Measurements from ENCODE around the gene LEMD2.

The LEMD2 gene

DNA sequence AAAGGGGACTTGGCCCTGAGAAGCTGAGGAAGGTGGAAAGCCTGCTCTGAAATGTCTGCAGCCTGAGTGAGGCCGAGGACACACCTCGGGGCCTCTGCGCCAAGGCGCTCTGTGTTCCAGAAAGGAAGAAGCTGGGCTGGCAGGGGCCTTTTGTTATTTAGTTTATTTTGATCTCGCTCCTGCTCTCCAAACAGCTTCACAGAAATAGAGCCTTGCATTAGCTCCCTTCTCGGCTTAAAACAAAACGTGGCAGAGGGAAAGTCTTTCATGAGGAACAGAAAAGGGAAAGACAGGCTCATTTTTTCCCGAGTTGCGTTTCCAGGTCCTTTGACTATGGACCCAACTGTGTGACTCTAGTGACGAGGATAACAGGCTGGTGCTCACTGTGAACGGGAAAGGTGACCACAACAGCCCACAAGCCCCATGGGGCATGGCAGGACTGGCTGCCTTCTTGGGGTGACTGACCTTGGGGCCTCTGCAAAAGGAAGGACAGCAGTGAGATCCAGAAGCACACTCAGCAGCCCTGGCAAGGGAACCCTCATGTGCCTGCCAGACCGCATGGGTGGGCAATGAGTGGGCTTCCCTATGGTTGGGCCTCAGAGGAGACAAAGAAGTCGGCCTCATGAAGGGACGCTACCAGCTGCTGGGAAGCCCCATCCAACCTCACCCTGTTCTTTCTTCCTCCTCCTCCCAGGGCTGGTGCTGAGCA, 18.7 kb downstream of the LEMD2 start:
- TF ChIP-seq, protein P1, sequence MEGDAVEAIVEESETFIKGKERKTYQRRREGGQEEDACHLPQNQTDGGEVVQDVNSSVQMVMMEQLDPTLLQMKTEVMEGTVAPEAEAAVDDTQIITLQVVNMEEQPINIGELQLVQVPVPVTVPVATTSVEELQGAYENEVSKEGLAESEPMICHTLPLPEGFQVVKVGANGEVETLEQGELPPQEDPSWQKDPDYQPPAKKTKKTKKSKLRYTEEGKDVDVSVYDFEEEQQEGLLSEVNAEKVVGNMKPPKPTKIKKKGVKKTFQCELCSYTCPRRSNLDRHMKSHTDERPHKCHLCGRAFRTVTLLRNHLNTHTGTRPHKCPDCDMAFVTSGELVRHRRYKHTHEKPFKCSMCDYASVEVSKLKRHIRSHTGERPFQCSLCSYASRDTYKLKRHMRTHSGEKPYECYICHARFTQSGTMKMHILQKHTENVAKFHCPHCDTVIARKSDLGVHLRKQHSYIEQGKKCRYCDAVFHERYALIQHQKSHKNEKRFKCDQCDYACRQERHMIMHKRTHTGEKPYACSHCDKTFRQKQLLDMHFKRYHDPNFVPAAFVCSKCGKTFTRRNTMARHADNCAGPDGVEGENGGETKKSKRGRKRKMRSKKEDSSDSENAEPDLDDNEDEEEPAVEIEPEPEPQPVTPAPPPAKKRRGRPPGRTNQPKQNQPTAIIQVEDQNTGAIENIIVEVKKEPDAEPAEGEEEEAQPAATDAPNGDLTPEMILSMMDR (IDR thresholded peaks at IDR 0.05; ENCODE audit: low read depth, low read length, missing control alignments) = no peak
- no peak overlapping the region for H3K4me3 ChIP-seq (replicated peaks; ENCODE audit: low read depth, low read length)
- DNase-seq (ENCODE audit: extremely low read depth, low read depth) = no peak

DNA sequence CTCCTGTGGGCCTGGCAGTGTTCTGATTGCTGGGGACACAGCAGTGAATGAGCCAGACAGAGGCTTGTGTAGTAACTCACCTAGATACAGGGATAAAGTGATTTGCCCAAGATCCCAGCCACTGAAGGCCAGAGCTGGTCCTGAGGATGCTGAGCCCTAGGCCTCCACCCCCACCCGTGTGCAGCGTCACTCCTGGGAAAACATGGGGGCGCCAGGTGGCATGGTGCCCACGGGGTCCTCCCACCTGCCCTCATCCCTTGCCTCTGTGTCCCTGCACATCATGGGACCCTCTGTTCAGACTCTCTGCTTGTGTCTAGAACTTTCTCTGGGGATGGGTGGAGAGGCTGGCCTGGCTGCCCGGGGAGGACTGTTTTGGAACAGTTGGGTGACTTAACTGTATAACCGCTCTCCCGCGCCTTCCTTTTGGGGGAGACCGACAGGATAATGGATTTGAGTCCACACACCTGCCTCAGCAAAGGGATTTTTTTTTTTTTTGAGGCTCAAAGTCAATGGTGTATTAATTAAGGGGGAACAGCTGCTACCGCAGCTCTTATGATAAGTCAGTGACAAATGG, 19.6 kb downstream of the LEMD2 start:
- no peak for DNase-seq (ENCODE audit: extremely low read depth, low read depth)
- TF ChIP-seq, protein P1 (IDR thresholded peaks at IDR 0.05; ENCODE audit: low read depth, low read length, missing control alignments) = no peak
- H3K4me3 ChIP-seq (replicated peaks; ENCODE audit: low read depth, low read length) = no peak overlapping the region

DNA sequence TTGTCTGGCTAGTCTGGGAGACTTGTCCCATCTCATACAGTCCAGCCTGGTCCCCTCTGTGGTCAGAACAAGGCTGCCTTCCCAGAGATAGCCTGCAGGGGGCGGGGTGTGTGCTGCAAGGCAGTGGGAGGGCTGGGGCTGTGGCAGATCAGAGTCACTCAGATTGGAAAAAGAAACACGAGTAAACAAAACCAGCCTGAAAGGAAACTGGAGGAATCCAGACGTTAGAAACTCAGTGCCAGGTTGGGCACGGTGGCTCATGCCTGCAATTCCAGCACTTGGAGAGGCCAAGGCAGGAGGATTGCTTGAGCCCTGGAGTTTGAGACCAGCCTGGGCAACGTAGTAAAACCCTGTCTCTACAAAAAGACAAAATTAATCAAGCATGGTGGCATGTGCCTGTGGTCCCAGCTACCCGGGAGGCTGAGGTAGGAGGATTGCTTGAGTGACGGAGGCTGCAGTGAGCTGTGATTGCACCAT, 20.2 kb downstream of the LEMD2 start:
- H3K4me3 ChIP-seq (replicated peaks; ENCODE audit: low read depth, low read length) = no peak overlapping the region
- peak; percentile 49 for DNase-seq (ENCODE audit: extremely low read depth, low read depth)
- TF ChIP-seq, protein P1 (IDR thresholded peaks at IDR 0.05; ENCODE audit: low read depth, low read length, missing control alignments) = peak; percentile 91

DNA sequence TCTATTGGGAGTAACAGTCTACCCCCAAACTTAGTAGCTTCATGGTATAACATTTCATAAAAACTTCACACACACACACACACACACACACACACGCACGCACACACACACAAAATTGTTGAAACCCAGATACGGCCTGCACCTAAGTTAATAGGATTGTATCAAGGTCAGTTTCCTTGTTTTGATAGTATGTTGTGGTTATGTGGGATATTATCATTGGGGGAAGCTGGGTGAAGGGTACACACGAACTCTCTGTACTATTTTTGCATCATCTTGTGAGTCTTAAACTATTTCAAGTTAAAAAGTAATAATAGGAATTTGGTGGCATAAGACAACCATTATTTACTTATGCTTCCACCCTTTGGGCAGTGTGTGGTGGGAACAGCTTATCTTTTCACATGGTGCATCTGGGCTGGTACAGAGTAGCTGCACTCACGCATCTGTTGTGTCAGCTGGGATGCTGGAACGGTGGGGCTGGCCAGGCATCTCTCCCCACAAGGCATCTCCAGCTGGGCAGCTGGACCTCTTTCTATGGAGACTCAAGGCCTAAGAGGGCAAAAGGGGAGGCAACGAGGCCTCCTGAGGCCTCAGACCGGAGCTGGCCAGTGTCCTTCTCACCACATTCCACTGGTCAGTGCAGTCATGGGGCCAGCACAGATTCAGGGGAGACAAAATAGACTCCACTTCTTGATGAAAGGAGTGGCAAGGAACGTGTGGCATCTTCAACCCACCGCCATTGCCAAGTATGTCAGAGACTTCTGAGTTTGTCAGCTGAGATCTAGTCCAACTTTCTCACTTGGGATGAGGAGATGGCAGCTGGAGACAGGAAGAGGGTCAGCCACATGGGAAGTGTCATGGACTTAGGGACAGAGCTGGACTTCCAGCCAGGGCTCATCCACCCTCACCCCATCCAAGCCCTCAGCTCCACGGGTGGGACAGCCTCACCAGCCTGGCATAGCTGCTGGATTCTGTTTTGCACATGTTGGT, 21.7 kb downstream of the LEMD2 start:
- no peak for DNase-seq (ENCODE audit: extremely low read depth, low read depth)
- TF ChIP-seq, protein P1 (IDR thresholded peaks at IDR 0.05; ENCODE audit: low read depth, low read length, missing control alignments) = no peak
- H3K4me3 ChIP-seq (replicated peaks; ENCODE audit: low read depth, low read length) = no peak overlapping the region

DNA sequence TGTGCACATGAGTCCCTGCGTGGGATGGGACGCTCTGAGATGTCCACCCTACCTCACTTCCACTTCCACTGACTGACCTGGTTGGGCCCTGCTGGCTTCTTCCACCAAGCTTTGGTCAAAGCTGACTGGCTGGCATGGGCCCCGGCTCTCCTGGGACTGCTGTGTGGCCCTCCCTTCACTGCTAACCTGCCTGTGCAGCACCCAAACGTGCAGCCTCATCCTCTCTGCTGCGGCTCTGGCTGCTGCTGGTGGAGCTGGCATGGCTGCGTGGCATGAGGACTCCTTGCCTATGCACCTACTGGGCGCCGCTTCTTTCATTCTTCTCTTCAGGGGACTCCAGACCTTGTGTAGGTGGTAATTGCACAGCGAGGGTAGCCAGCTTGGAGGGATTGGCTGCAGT, 23.6 kb downstream of the LEMD2 start:
- DNase-seq (ENCODE audit: extremely low read depth, low read depth) = no peak
- TF ChIP-seq, protein P1 (IDR thresholded peaks at IDR 0.05; ENCODE audit: low read depth, low read length, missing control alignments) = no peak
- no peak overlapping the region for H3K4me3 ChIP-seq (replicated peaks; ENCODE audit: low read depth, low read length)

DNA sequence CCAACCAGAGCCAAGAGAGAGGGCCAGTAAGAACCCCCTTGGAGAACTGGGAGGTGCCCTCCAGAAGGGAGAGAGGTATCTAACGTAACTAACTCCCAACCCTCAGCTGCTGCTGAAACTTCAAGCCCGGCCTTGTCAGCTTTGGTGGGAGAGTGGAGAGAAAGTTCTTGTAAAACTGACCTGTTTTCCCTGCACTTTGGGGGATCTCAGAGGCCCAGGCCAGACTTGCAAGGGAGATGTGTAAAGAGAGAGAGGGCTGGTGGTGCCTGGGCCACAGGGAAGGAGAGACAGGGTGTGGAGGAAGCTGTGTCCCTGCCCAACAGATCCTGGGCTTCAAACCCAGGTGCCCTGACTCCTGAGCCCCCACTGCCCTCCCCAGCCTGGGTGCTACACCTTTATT, 24.9 kb downstream of the LEMD2 start:
- no peak for DNase-seq (ENCODE audit: extremely low read depth, low read depth)
- H3K4me3 ChIP-seq (replicated peaks; ENCODE audit: low read depth, low read length) = no peak overlapping the region
- TF ChIP-seq, protein P1 (IDR thresholded peaks at IDR 0.05; ENCODE audit: low read depth, low read length, missing control alignments) = no peak

Data from HFF-Myc (cell line).